Measurements from ENCODE around the gene HFE. TPM values are rescaled to one million over a fixed set of nuclear protein-coding genes. Genes with fewer than 3 reads are reported as not detected.

The HFE gene
- total and polyA plus RNA-seq, 10 of the 15 experiments (the other 5 are each of a cell fraction or from before 2014, with no cell fraction given): 0.52 to 5.9 (median 1.7) TPM

DNA sequence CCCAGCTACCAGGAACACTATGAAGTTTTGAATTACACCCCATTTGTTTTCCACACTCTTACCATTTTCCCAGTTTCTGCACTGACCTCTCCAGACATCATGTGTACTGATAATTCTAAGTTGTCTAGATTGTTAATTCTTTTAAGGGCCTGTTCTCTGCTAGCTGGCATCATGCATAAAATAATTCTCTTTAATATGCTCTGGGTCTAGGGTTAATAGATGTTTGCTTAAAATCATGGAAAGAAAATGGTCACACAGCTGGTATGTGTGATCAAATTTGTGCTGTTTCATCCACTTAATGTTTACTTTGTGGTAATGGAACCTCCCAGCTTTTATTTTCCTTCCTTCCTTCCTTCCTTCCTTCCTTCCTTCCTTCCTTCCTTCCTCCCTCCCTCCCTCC is 49.1 kb downstream of the HFE start:
- peaks cover 0 to 3% of the 10 kb centered on the region in 2 experiments; a peak in 3 of 4 replicates for H3K36me3 ChIP-seq (ENCODE audit: control insufficient read depth in 2 of 2, insufficient read depth in 2 of 2, low read length in 1 of 2)
- no peak overlapping the region for H3K4me2 ChIP-seq (ENCODE audit: control insufficient read depth, insufficient read depth)
- ChIA-PET RAD21 (ENCODE audit: unreplicated experiment) (interaction anchor here (1.1 to 1.2 kb wide), 3 partner anchors 12 to 24 kb away, joined by 3 read pairs; a partner anchor contains a TSS), POLR2A (interaction anchor here (0.6 to 1.4 kb wide), 7 partner anchors 9 to 24 kb away, joined by 3 to 6 read pairs (median 4); a partner anchor contains a TSS), SMC1A (ENCODE audit: uncharacterized antibody, unreplicated experiment) (interaction anchor here (1.1 to 1.8 kb wide), 5 partner anchors 10 to 25 kb away, joined by 3 to 8 read pairs (median 5); a partner anchor contains a TSS), CTCF (interaction anchor here (1.0 to 1.9 kb wide), 5 partner anchors 11 to 122 kb away, joined by 3 to 6 read pairs (median 4); no protein-coding TSS in a partner anchor)
- H3K9ac ChIP-seq (ENCODE audit: control insufficient read depth, insufficient read depth, low read length): no peak overlapping the region
- no peak overlapping the region for H3K27ac ChIP-seq (ENCODE audit: control insufficient read depth, insufficient read depth)
- TF ChIP-seq LARP7 (IDR thresholded peaks at IDR 0.05) (no peak), RUNX3 (IDR thresholded peaks at IDR 0.05; ENCODE audit: low read length) (no peak), SMC3 (IDR thresholded peaks at IDR 0.05; ENCODE audit: borderline replicate concordance, low read length) (no peak), ZBED1 (IDR thresholded peaks at IDR 0.05; ENCODE audit: borderline replicate concordance) (no peak), YBX1 (IDR thresholded peaks at IDR 0.05) (no peak), EED (IDR thresholded peaks at IDR 0.05; ENCODE audit: low read depth) (no peak)
- TF ChIP-seq, protein P1, sequence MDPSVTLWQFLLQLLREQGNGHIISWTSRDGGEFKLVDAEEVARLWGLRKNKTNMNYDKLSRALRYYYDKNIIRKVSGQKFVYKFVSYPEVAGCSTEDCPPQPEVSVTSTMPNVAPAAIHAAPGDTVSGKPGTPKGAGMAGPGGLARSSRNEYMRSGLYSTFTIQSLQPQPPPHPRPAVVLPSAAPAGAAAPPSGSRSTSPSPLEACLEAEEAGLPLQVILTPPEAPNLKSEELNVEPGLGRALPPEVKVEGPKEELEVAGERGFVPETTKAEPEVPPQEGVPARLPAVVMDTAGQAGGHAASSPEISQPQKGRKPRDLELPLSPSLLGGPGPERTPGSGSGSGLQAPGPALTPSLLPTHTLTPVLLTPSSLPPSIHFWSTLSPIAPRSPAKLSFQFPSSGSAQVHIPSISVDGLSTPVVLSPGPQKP (IDR thresholded peaks at IDR 0.05; ENCODE audit: low read depth, low read length): no peak
- TF ChIP-seq, protein P2, sequence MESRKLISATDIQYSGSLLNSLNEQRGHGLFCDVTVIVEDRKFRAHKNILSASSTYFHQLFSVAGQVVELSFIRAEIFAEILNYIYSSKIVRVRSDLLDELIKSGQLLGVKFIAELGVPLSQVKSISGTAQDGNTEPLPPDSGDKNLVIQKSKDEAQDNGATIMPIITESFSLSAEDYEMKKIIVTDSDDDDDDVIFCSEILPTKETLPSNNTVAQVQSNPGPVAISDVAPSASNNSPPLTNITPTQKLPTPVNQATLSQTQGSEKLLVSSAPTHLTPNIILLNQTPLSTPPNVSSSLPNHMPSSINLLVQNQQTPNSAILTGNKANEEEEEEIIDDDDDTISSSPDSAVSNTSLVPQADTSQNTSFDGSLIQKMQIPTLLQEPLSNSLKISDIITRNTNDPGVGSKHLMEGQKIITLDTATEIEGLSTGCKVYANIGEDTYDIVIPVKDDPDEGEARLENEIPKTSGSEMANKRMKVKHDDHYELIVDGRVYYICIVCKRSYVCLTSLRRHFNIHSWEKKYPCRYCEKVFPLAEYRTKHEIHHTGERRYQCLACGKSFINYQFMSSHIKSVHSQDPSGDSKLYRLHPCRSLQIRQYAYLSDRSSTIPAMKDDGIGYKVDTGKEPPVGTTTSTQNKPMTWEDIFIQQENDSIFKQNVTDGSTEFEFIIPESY (IDR thresholded peaks at IDR 0.05): no peak
- ATAC-seq (no peak), DNase-seq (ENCODE audit: low read depth, low spot score) (no peak), FAIRE-seq (no peak)
- no peaks in the 10 kb centered on the region for H3K9me3 ChIP-seq (replicated peaks; ENCODE audit: control insufficient read depth, insufficient read depth, low read length)
- H3K4me1 ChIP-seq (ENCODE audit: control insufficient read depth, insufficient read depth, low read length): peaks cover 14% of the 10 kb centered on the region
- intact Hi-C loops (cut with micrococcal nuclease; ENCODE audit: unreplicated experiment): no loop called here
- in situ Hi-C loops (cut with MboI): no loop called here
- no TSS peak for BruUV-seq (replicated peaks)
- no peak overlapping the region for H2AFZ ChIP-seq (ENCODE audit: control insufficient read depth, low read depth, low read length)
- peaks cover 21% of the 10 kb centered on the region for H3K79me2 ChIP-seq (ENCODE audit: control insufficient read depth, insufficient read depth, low read length)
- no peak overlapping the region for H3K4me3 ChIP-seq
- H3K27me3 ChIP-seq (replicated peaks in 1 of 2; ENCODE audit: control insufficient read depth in 2 of 2, insufficient read depth in 2 of 2, low read length in 1 of 2): no peaks in the 10 kb centered on the region
- H4K20me1 ChIP-seq (ENCODE audit: control insufficient read depth, insufficient read depth): no peaks in the 10 kb centered on the region

Measured in GM12878 (cell line).